Measurements from ENCODE around the gene GRP. TPM values are rescaled to one million over a fixed set of nuclear protein-coding genes. Genes with fewer than 3 reads are reported as not detected.

GRP gene
- total RNA-seq, 1 donor from 2014 or later, result 1.2 TPM

- H3K27me3 Mint-ChIP-seq, result peaks cover 72% of the 10 kb centered on the region
- no peaks in the 10 kb centered on the region for H3K9me3 Mint-ChIP-seq
Measured at GRCh38 chr18:59229191-59229590, 9.2 kb downstream of the GRP start.

DNA sequence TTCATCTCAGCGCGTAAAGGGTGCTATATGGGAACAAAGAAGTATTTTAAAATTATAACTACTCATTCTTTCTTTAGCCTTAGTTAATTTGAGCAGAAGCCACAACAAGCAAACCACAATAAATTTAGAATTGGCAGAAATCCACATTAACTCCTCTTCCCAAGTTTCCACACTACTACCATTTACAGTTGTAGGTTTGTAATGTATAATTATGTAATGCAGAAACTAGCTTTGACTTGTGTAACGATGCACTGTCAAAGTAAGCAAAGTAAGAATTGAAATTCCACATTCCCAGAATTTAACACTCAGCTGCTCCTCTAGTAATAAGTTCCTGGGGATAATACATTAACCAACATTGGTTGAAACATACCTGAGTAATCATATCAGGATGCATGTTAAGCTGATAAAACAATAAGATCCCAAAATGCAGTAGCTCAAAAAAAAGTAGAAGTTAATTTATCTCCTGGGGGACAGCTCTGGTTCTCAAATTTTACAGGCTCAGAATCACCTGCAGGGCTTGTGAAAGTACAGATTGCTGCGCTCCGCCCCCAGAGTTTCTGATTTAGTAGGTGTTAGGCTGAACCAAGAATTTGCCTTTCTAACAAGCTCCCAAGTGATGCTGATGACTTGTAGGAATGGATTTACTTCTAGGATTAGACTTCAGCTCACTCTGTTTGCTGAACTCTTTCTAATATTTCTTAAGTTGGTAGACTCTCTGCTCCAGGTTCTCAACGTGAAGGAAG is 9.9 kb downstream of the GRP start:
- no peak overlapping the region for H3K4me3 Mint-ChIP-seq
- H3K4me1 Mint-ChIP-seq (ENCODE audit: unreplicated experiment), result peaks cover 3% of the 10 kb centered on the region
- H3K9me3 Mint-ChIP-seq, result no peaks in the 10 kb centered on the region
- DNase-seq (ENCODE audit: extremely low spot score, unreplicated experiment), result no peak
- H3K27me3 Mint-ChIP-seq, result peaks cover 65% of the 10 kb centered on the region
- no peaks in the 10 kb centered on the region for H3K36me3 Mint-ChIP-seq
- no peak overlapping the region for H3K27ac Mint-ChIP-seq
- no peak for TF ChIP-seq CTCF (conservative IDR thresholded peaks at IDR 0.05)

More at GRCh38 chr18:59229191-59229590, 9.2 kb downstream of the GRP start:
- TF ChIP-seq CTCF (conservative IDR thresholded peaks at IDR 0.05), result no peak
- Mint-ChIP-seq H3K4me3 (no peak overlapping the region), H3K36me3 (no peaks in the 10 kb centered on the region), H3K27ac (no peak overlapping the region), H3K4me1 (ENCODE audit: unreplicated experiment) (peaks cover 3% of the 10 kb centered on the region)
- DNase-seq (ENCODE audit: extremely low spot score, unreplicated experiment), result no peak

DNA sequence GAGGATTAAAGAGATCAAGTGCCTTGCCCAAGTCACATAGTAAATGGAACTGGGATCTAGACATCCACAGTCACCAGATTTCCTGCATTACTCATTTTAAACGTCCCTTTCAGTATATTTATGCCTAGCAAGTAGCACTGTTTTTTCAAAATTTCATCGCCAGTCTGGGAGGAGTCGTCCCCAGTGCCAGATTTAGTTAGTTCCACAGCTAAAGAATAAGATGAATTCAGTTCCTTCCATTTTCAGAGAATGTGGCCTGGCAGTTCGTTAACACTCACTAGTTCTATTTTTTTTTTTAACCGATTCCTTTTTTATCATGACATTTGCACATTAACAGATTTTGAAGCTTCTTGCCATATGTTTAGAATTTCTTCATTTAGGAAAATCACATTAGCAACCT is 11.2 kb downstream of the GRP start:
- no peak for DNase-seq (ENCODE audit: extremely low spot score, unreplicated experiment)
- Mint-ChIP-seq H3K9me3 (no peaks in the 10 kb centered on the region), H3K36me3 (no peaks in the 10 kb centered on the region), H3K4me1 (ENCODE audit: unreplicated experiment) (no peaks in the 10 kb centered on the region), H3K27me3 (peaks cover 53% of the 10 kb centered on the region), H3K27ac (no peak overlapping the region), H3K4me3 (no peak overlapping the region)
- no peak for TF ChIP-seq CTCF (conservative IDR thresholded peaks at IDR 0.05)

- no peak for TF ChIP-seq CTCF (conservative IDR thresholded peaks at IDR 0.05)
- no peaks in the 10 kb centered on the region for H3K4me1 Mint-ChIP-seq (ENCODE audit: unreplicated experiment)
- H3K36me3 Mint-ChIP-seq, result no peaks in the 10 kb centered on the region
- no peak overlapping the region for H3K4me3 Mint-ChIP-seq
- H3K9me3 Mint-ChIP-seq, result no peaks in the 10 kb centered on the region
- DNase-seq (ENCODE audit: extremely low spot score, unreplicated experiment), result no peak
- no peak overlapping the region for H3K27ac Mint-ChIP-seq
- peaks cover 50% of the 10 kb centered on the region for H3K27me3 Mint-ChIP-seq
Measured at GRCh38 chr18:59231877-59232276, 11.9 kb downstream of the GRP start.

GRCh38 chr18:59232309-59233016 is 12.5 kb downstream of the GRP start:
- no peaks in the 10 kb centered on the region for H3K9me3 Mint-ChIP-seq
- no peak overlapping the region for H3K27ac Mint-ChIP-seq
- peaks cover 44% of the 10 kb centered on the region for H3K27me3 Mint-ChIP-seq
- H3K4me3 Mint-ChIP-seq, result no peak overlapping the region
- no peak for DNase-seq (ENCODE audit: extremely low spot score, unreplicated experiment)
- TF ChIP-seq CTCF (conservative IDR thresholded peaks at IDR 0.05), result no peak
- no peaks in the 10 kb centered on the region for H3K4me1 Mint-ChIP-seq (ENCODE audit: unreplicated experiment)
- H3K36me3 Mint-ChIP-seq, result no peaks in the 10 kb centered on the region
